Activated CD8-positive, alpha-beta T cell treated with anti-CD3 and anti-CD28 coated beads for 36 hours (primary cell): Measurements from ENCODE around the gene NOXA1. TPM values are rescaled to one million over a fixed set of nuclear protein-coding genes. Genes with fewer than 3 reads are reported as not detected.

ENCODE experiments used
- ATAC-seq: fragments of 200-7000 bp; cut with Tn5 transposase; one replicate; pipeline ENCODE4 v1.10.0; 2021; ENCODE audit warnings: mild to moderate bottlenecking, moderate library complexity
- CTCF ChIA-PET: fragments of 350-600 bp; sonication (Branson Sonifier 250); formaldehyde crosslinking; loops from one replicate; lab custom pipeline; 2021; ENCODE audit warnings: antibody characterized with exemption; lab: Charles Lee
- POLR2A ChIA-PET: fragments of 350-600 bp; sonication (Branson Sonifier 250); formaldehyde crosslinking; loops from one replicate; lab custom pipeline; 2021; ENCODE audit warnings: antibody characterized with exemption; lab: Charles Lee
- DNase-seq: peaks from one replicate; pipeline ENCODE4 v3.0.0-alpha.2; 2020
- H3K27ac Mint-ChIP-seq: one replicate; pipeline ENCODE4 v1.8.0; 2021; ENCODE audit warnings: mild to moderate bottlenecking, mixed read lengths
- H3K27me3 Mint-ChIP-seq: one replicate; pipeline ENCODE4 v1.8.0; 2021; ENCODE audit warnings: mixed read lengths
- H3K36me3 Mint-ChIP-seq: one replicate; pipeline ENCODE4 v1.8.0; 2021; ENCODE audit warnings: low read depth, mixed read lengths
- H3K4me1 Mint-ChIP-seq: one replicate; pipeline ENCODE4 v1.8.0; 2021; ENCODE audit warnings: low read depth, mixed read lengths
- H3K4me3 Mint-ChIP-seq: one replicate; pipeline ENCODE4 v1.8.0; 2021; ENCODE audit warnings: mild to moderate bottlenecking, moderate library complexity, mixed read lengths
- H3K9me3 Mint-ChIP-seq: one replicate; pipeline ENCODE4 v1.8.0; 2021; ENCODE audit warnings: mixed read lengths
- CTCF ChIP-seq: fragments of 200-600 bp; IDR thresholded peaks from one replicate; pipeline ENCODE4 v1.8.0; 2022; ENCODE audit warnings: antibody characterized with exemption, mild to moderate bottlenecking
- intact Hi-C: fragments of 100-400 bp; cut with micrococcal nuclease; formaldehyde crosslinking; loops from one replicate; pipeline ENCODE4 v1.10.0; 2022
- total RNA-seq, 2 experiments: library from RNA; stranded (reverse); gene quantifications; one replicate each; pipeline ENCODE4 v1.2.3, GENCODE V29; 2021

Gene NOXA1
- total RNA-seq, 2 experiments from 2014 or later = 0.72 to 0.95 TPM

- Mint-ChIP-seq H3K4me1 (peaks cover 11% of the 10 kb centered on the region), H3K36me3 (peaks cover 2% of the 10 kb centered on the region), H3K27ac (no peak overlapping the region), H3K9me3 (peaks cover 2% of the 10 kb centered on the region), H3K27me3 (peaks cover 11% of the 10 kb centered on the region), H3K4me3 (no peak overlapping the region)
- ChIA-PET POLR2A (no interaction called here), CTCF (no interaction called here)
- no peak for TF ChIP-seq CTCF
- no peak for DNase-seq
- intact Hi-C loops = no loop called here
- no peak for ATAC-seq
Measured at GRCh38 chr9:137467896-137468295, 44.7 kb downstream of the NOXA1 start.

DNA sequence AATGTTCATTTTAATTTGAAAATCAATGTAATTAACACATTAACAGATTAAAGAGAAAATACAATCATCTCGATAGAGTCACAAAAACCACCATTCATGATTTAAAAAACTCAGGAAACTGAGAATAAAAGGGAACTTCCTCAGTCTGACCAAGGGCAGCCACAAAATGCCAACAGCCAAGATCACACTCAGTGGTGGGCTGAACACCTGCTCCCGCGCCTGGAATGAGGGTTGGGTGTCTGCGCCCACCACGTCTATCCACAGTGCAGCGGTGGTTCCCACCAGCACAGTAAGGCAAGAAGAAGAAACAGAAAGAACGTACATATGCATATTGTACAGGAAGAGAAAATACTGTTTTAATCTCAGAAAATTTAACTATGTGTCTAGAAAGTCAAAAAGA lies 47.6 kb downstream of the NOXA1 start:
- no peak for TF ChIP-seq CTCF
- DNase-seq (peak; percentile 65), ATAC-seq (peak; percentile 84)
- ChIA-PET CTCF (interaction anchor here (0.8 to 1.2 kb wide), 2 partner anchors 9 to 28 kb away, joined by 3 to 4 read pairs; no protein-coding TSS in a partner anchor), POLR2A (interaction anchor here (1.3 kb wide), 1 partner anchor 21 kb away, joined by 4 read pairs; no protein-coding TSS in a partner anchor)
- intact Hi-C loops = no loop called here
- Mint-ChIP-seq H3K4me3 (no peak overlapping the region), H3K27me3 (peaks cover 11% of the 10 kb centered on the region), H3K27ac (no peak overlapping the region), H3K4me1 (peaks cover 8% of the 10 kb centered on the region), H3K36me3 (peaks cover 16% of the 10 kb centered on the region), H3K9me3 (peaks cover 16% of the 10 kb centered on the region)

- POLR2A ChIA-PET = interaction anchor here (0.6 to 1.5 kb wide), 2 partner anchors 12 to 22 kb away, joined by 3 read pairs; no protein-coding TSS in a partner anchor
- Mint-ChIP-seq H3K27me3 (peaks cover 5% of the 10 kb centered on the region), H3K4me3 (no peak overlapping the region), H3K4me1 (peaks cover 6% of the 10 kb centered on the region), H3K27ac (no peak overlapping the region), H3K36me3 (peaks cover 20% of the 10 kb centered on the region), H3K9me3 (peaks cover 23% of the 10 kb centered on the region)
- CTCF ChIA-PET = no interaction called here
- ATAC-seq = no peak
- intact Hi-C loops = no loop called here
- no peak for TF ChIP-seq CTCF
- DNase-seq = no peak
Measured at GRCh38 chr9:137474271-137474670, 51.1 kb downstream of the NOXA1 start.

GRCh38 chr9:137475666-137476065 lies 52.5 kb downstream of the NOXA1 start:
- Mint-ChIP-seq H3K9me3 (peaks cover 23% of the 10 kb centered on the region), H3K27ac (no peak overlapping the region), H3K36me3 (peaks cover 20% of the 10 kb centered on the region), H3K4me3 (no peak overlapping the region), H3K27me3 (no peaks in the 10 kb centered on the region), H3K4me1 (peaks cover 3% of the 10 kb centered on the region)
- no peak for ATAC-seq
- ChIA-PET CTCF (no interaction called here), POLR2A (no interaction called here)
- intact Hi-C loops = no loop called here
- DNase-seq = no peak
- no peak for TF ChIP-seq CTCF

DNA sequence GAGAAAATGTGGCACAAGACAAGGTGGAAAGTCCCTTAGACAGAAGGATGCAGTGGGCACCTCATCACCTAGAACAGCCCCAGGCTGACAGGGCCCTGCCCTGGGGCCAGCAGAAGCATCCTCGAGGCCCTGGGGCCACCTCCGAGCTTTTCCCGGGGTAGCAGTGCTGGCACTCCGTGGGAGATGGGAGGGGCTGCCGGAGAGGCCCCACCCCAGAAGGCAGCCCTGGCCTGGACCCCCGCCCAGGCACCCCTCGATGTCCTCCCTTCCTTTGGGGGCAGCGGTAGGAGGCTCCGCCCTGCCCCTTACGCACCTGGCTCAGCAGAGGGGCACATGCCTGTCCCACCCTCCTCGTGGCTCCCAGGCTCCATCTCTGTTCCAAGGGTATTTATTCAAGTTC lies 53.7 kb downstream of the NOXA1 start:
- Mint-ChIP-seq H3K27me3 (no peaks in the 10 kb centered on the region), H3K4me1 (peaks cover 2% of the 10 kb centered on the region), H3K27ac (no peak overlapping the region), H3K36me3 (peaks cover 20% of the 10 kb centered on the region), H3K9me3 (peaks cover 23% of the 10 kb centered on the region), H3K4me3 (no peak overlapping the region)
- POLR2A ChIA-PET = no interaction called here
- TF ChIP-seq CTCF = no peak
- CTCF ChIA-PET = interaction anchor here (0.8 kb wide), 1 partner anchor 31 kb away, joined by 3 read pairs; no protein-coding TSS in a partner anchor
- no peak for ATAC-seq
- DNase-seq = no peak
- intact Hi-C loops = no loop called here
